GM13976 (cell line): ENCODE results near the gene CNTNAP1.

Experiments
- DNase-seq: peaks from one replicate; pipeline ENCODE4 v3.0.0; 2012; ENCODE audit warnings: low spot score
- CTCF ChIP-seq: IDR thresholded peaks from 2 replicates; pipeline ENCODE4 v1.5.1; 2012; ENCODE audit warnings: borderline replicate concordance, mild to moderate bottlenecking; ENCODE audit not compliant: insufficient read depth; ENCODE audit errors: extremely low read depth, missing control alignments, control extremely low read depth
- in situ Hi-C: fragments of 300-500 bp; cut with MboI; formaldehyde crosslinking; loops from one replicate; pipeline ENCODE4 v1.12.0; 2022; ENCODE audit warnings: low sequenced_read_pairs, mixed read lengths, inconsistent platforms; ENCODE audit not compliant: unreplicated experiment

CNTNAP1 gene

GRCh38 chr17:42670789-42671657 lies 11.3 kb upstream of the CNTNAP1 start:
- no peak for TF ChIP-seq CTCF
- in situ Hi-C loops = no loop called here
- no peak for DNase-seq

GRCh38 chr17:42672038-42672437 lies 10.3 kb upstream of the CNTNAP1 start:
- no peak for DNase-seq
- in situ Hi-C loops = no loop called here
- no peak for TF ChIP-seq CTCF

- no peak for DNase-seq
- in situ Hi-C loops = no loop called here
- no peak for TF ChIP-seq CTCF
These were observed 9.0 kb upstream of the CNTNAP1 start for GRCh38 chr17:42673266-42673884.

- peak; percentile 72 for TF ChIP-seq CTCF
- peak; percentile 84 for DNase-seq
These were observed 8.2 kb upstream of the CNTNAP1 start for GRCh38 chr17:42673885-42674754.

GRCh38 chr17:42674755-42675347 lies 7.5 kb upstream of the CNTNAP1 start:
- no peak for TF ChIP-seq CTCF
- no peak for DNase-seq
- in situ Hi-C loops = no loop called here

More at GRCh38 chr17:42673885-42674754, 8.2 kb upstream of the CNTNAP1 start:
- in situ Hi-C loops = no loop called here
